K562 (cell line): ENCODE results near the gene IFNGR1. TPM values are rescaled to one million over a fixed set of nuclear protein-coding genes. Genes with fewer than 3 reads are reported as not detected.

Experiments
- ATAC-seq: fragments of 200-7000 bp; cut with Tn5 transposase; 3 replicates; pipeline ENCODE4 v1.9.1; 2020; ENCODE audit warnings: moderate library complexity
- BruUV-seq: library from RNA; stranded (reverse); fragments of 400-500 nt; replicated peaks from 2 replicates; lab custom pipeline; 2021; lab: Mats Ljungman, UMichigan
- CTCF ChIA-PET: fragments of 300-600 bp; formaldehyde crosslinking; extraction: SDS; loops from one replicate; lab custom pipeline; 2021; ENCODE audit warnings: low intra/inter-chr PET ratio; lab: Yijun Ruan, JAX
- POLR2A ChIA-PET: fragments of 300-600, 350-650 bp; sonication (Branson Sonifier 250); formaldehyde crosslinking; extraction: SDS; loops from one replicate; lab custom pipeline; 2021; ENCODE audit warnings: antibody characterized with exemption, inconsistent platforms; lab: Yijun Ruan, JAX
- DNase-seq, 4 experiments: peaks; one replicate each; pipeline versions ENCODE4 v3.0.0 to v3.0.0-alpha.2; 2011 to 2018; ENCODE audit warnings: low spot score in 3 of 4, mixed read lengths in 3 of 4; ENCODE audit errors: extremely low read depth in 1 of 4
- FAIRE-seq: peaks from 2 replicates; lab custom pipeline; 2011; peaks lifted over from hg19 to GRCh38; lab: Jason Lieb, UNC
- H2AFZ ChIP-seq: 2 replicates; pipeline ENCODE4 v1.6.0; 2011; ENCODE audit warnings: low read depth, low read length, control low read depth, inconsistent platforms
- H3K27ac ChIP-seq: fragments of 200-600 bp; 3 replicates; pipeline ENCODE4 v1.8.0; 2011; ENCODE audit warnings: low read depth, mild to moderate bottlenecking, control low read depth, inconsistent platforms, low read length, moderate library complexity, mixed read lengths; ENCODE audit errors: extremely low read depth
- H3K27me3 ChIP-seq, 2 experiments: fragments of 300-600 bp in 1 of 2; 2 replicates in 1 of 2; 3 replicates in 1 of 2; pipeline versions ENCODE4 v1.6.0 to v1.8.0; 2011; ENCODE audit warnings: inconsistent platforms in 2 of 2, low read length in 2 of 2, mild to moderate bottlenecking in 1 of 2, mixed read lengths in 1 of 2, moderate library complexity in 1 of 2; ENCODE audit not compliant: control insufficient read depth in 2 of 2, insufficient read depth in 2 of 2
- H3K36me3 ChIP-seq: fragments of 300-600 bp; 3 replicates; pipeline ENCODE4 v1.8.0; 2011; ENCODE audit warnings: mild to moderate bottlenecking, low read length, inconsistent platforms; ENCODE audit not compliant: control insufficient read depth, insufficient read depth
- H3K4me1 ChIP-seq, 2 experiments: fragments of 200-600 bp in 1 of 2; replicated peaks in 1 of 2; 2 replicates in 1 of 2; 3 replicates in 1 of 2; pipeline versions ENCODE4 v1.5.1 to v1.8.0; 2011; ENCODE audit warnings: inconsistent platforms in 2 of 2, low read length in 2 of 2, mild to moderate bottlenecking in 1 of 2, mixed read lengths in 1 of 2, moderate library complexity in 1 of 2; ENCODE audit not compliant: control insufficient read depth in 2 of 2, insufficient read depth in 2 of 2
- H3K4me2 ChIP-seq: 2 replicates; pipeline ENCODE4 v1.6.1; 2011; ENCODE audit warnings: low read length, control low read depth, inconsistent platforms, mixed read lengths; ENCODE audit not compliant: insufficient read depth
- H3K4me3 ChIP-seq: fragments of 200-600 bp; sonication (generic), shearing (Covaris generic); 2 replicates; pipeline ENCODE4 v1.5.1; 2016; ENCODE audit warnings: control low read depth, inconsistent platforms
- H3K79me2 ChIP-seq: fragments of 200-600 bp; 3 replicates; pipeline ENCODE4 v1.8.0; 2011; ENCODE audit warnings: low read length, inconsistent platforms; ENCODE audit not compliant: control insufficient read depth, insufficient read depth
- H3K9ac ChIP-seq, 2 experiments: 2 replicates each; pipeline versions ENCODE4 v1.6.0 to v1.6.1; 2011; ENCODE audit warnings: low read depth in 2 of 2, low read length in 2 of 2, control low read depth in 1 of 2, inconsistent platforms in 1 of 2, mild to moderate bottlenecking in 1 of 2, mixed read lengths in 1 of 2; ENCODE audit not compliant: insufficient read depth in 1 of 2
- H3K9me1 ChIP-seq: one replicate; pipeline ENCODE4 v1.6.0; 2011; ENCODE audit warnings: inconsistent platforms, mild to moderate bottlenecking, low read length, moderate library complexity; ENCODE audit not compliant: control insufficient read depth, insufficient read depth
- H3K9me3 ChIP-seq: replicated peaks from 2 replicates; pipeline ENCODE4 v1.5.1; 2011; ENCODE audit warnings: low read depth, low read length, inconsistent platforms; ENCODE audit not compliant: control insufficient read depth, insufficient read depth
- H4K20me1 ChIP-seq: replicated peaks from 2 replicates; pipeline ENCODE4 v1.6.1; 2011; ENCODE audit warnings: low read length, inconsistent platforms, mixed read lengths; ENCODE audit not compliant: control insufficient read depth, insufficient read depth
- CBX1 ChIP-seq: sonication (generic); IDR thresholded peaks from 2 replicates; pipeline ENCODE4 v1.6.1; 2016; ENCODE audit warnings: antibody characterized with exemption, low read depth, mild to moderate bottlenecking
- DIDO1 ChIP-seq: fragments of 450-650 bp; IDR thresholded peaks from 2 replicates; pipeline ENCODE4 v1.6.1; 2016; ENCODE audit warnings: low read depth, missing biosample characterization, missing genetic modification characterization
- MECOM ChIP-seq: fragments of 250-450 bp; sonication (Bioruptor Pico); IDR thresholded peaks from 2 replicates; pipeline ENCODE4 v1.8.0; 2022; ENCODE audit warnings: inconsistent platforms
- MYBL2 ChIP-seq, 2 experiments: fragments of 450-650 bp in 1 of 2; sonication (generic) in 1 of 2; formaldehyde crosslinking in 1 of 2; IDR thresholded peaks; 2 replicates each; pipeline versions ENCODE4 v1.6.1 to v1.8.1; 2017 to 2022; ENCODE audit warnings: borderline replicate concordance in 1 of 2, inconsistent platforms in 1 of 2, low read depth in 1 of 2, mild to moderate bottlenecking in 1 of 2, missing genetic modification reagents in 1 of 2, moderate library complexity in 1 of 2
- PHF20 ChIP-seq: fragments of 450-650 bp; IDR thresholded peaks from 2 replicates; pipeline ENCODE4 v1.6.1; 2018; ENCODE audit not compliant: partially characterized antibody
- ZEB2 ChIP-seq: fragments of 450-650 bp; IDR thresholded peaks from 2 replicates; pipeline ENCODE4 v1.6.1; 2016
- ZKSCAN8 ChIP-seq: fragments of 200-800 bp; sonication (Bioruptor generic); IDR thresholded peaks from 2 replicates; pipeline ENCODE4 v1.6.1; 2016; ENCODE audit warnings: missing genetic modification characterization, missing compliant biosample characterization
- ZNF143 ChIP-seq: sonication (generic); formaldehyde crosslinking; IDR thresholded peaks from 2 replicates; pipeline ENCODE4 v1.9.0; 2022; ENCODE audit warnings: mild to moderate bottlenecking, missing genetic modification reagents
- ZNF384 ChIP-seq: IDR thresholded peaks from 2 replicates; pipeline ENCODE4 v1.6.1; 2012; ENCODE audit warnings: low read depth, low read length, improper control_type of control experiment
- ZNF639 ChIP-seq, 2 experiments: fragments of 200-800 bp in 1 of 2; sonication (Bioruptor generic) in 1 of 2; sonication (generic) in 1 of 2; formaldehyde crosslinking in 1 of 2; IDR thresholded peaks in 1 of 2; conservative IDR thresholded peaks in 1 of 2; 2 replicates each; pipeline versions ENCODE4 v1.5.0 to v1.6.1; 2016 to 2020; ENCODE audit warnings: missing compliant biosample characterization in 1 of 2, missing genetic modification characterization in 1 of 2, missing genetic modification reagents in 1 of 2
- WGBS: fragments of 100-300 bp; shearing (Covaris generic); methylation state at CpG from one replicate; pipeline ENCODE4 v1.1.6; 2016; ENCODE audit warnings: low coverage, mixed read lengths; ENCODE audit not compliant: insufficient coverage; ENCODE audit errors: missing lambda C conversion rate; 5-methylcytosine and 5-hydroxymethylcytosine counted together
- in situ Hi-C: fragments of 300-500 bp; cut with MboI; formaldehyde crosslinking; loops from 4 replicates; pipeline ENCODE4 v1.15.0; 2018; ENCODE audit warnings: inconsistent platforms, mixed read lengths
- intact Hi-C: fragments of 100-400 bp; cut with micrococcal nuclease; formaldehyde crosslinking; loops from 2 replicates; pipeline ENCODE4 v1.14.2; 2022
- polyA plus RNA-seq, 8 experiments: library from polyadenylated mRNA; depleted of rRNA in 4 of 8; stranded (reverse) in 5 of 8; unstranded in 3 of 8; fragments of >200 nt; fragmentation: Nextera tagmentation in 2 of 8; fragmentation: Illumina TruSeq in 1 of 8; extraction: Ambion mirVana in 2 of 8; extraction: Trizol in 1 of 8; gene quantifications; 2 replicates each; pipeline versions ENCODE4 v1.2.1 to v1.2.3, GENCODE V29; 2011 to 2014; ENCODE audit warnings: inconsistent platforms in 1 of 8, missing spikeins in 1 of 8
- total RNA-seq, 7 experiments: library from RNA; depleted of rRNA in 6 of 7; stranded (reverse); fragments of >200 nt in 6 of 7; fragmentation: Illumina TruSeq in 2 of 7; extraction: Trizol in 2 of 7; gene quantifications; 2 replicates each; pipeline versions ENCODE4 v1.2.1 to v1.2.3, GENCODE V29; 2011 to 2021; ENCODE audit warnings: low replicate concordance in 1 of 7
- TF ChIP-seq, protein P1 (sequence below): fragments of 150-350 bp; IDR thresholded peaks from 2 replicates; pipeline ENCODE4 v1.6.1; 2014; ENCODE audit warnings: low read depth, mild to moderate bottlenecking, low read length, borderline replicate concordance
- TF ChIP-seq, protein P2 (sequence below): fragments of 450-650 bp; IDR thresholded peaks from 2 replicates; pipeline ENCODE4 v1.6.1; 2016; ENCODE audit warnings: antibody characterized with exemption

The IFNGR1 gene
- total and polyA plus RNA-seq, 9 of the 15 experiments (the other 6 are each of a cell fraction or from before 2014, with no cell fraction given), result 14.7 to 47.0 (median 26.7) TPM

DNA sequence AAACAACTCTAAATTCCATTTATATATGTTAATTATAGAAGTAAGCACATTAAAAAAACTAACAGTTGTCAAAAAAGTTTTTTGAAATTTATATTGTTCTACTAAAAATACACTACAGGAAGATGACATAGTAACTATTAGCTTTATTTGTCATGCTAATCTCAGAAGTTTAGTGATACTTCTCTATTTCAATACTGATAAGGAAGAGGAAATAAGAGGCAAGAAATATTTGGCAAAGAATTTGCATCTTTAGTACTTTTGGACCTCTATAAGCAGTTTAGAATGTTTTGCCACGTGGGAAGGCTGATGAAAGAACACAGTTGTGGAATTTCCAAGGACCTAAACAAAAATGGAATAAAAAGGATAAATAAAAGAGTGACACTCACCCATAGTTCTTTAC, 12.6 kb downstream of the IFNGR1 start:
- peaks cover 19% of the 10 kb centered on the region for H3K79me2 ChIP-seq
- peaks cover 49% of the 10 kb centered on the region; the same call in 2 of the 3 replicates for H3K36me3 ChIP-seq
- ChIA-PET POLR2A (no interaction called here), CTCF (no interaction called here)
- no peak overlapping the region for H3K27ac ChIP-seq
- no peaks in the 10 kb centered on the region for H3K27me3 ChIP-seq
- FAIRE-seq, result no peak
- no peak overlapping the region for H3K9ac ChIP-seq
- no peaks in the 10 kb centered on the region for H4K20me1 ChIP-seq
- DNase-seq, result no peak
- H3K4me3 ChIP-seq, result no peak overlapping the region
- BruUV-seq, result no TSS peak
- ATAC-seq, result no peak
- no peak for TF ChIP-seq DIDO1 (tag)
- TF ChIP-seq, protein P1, sequence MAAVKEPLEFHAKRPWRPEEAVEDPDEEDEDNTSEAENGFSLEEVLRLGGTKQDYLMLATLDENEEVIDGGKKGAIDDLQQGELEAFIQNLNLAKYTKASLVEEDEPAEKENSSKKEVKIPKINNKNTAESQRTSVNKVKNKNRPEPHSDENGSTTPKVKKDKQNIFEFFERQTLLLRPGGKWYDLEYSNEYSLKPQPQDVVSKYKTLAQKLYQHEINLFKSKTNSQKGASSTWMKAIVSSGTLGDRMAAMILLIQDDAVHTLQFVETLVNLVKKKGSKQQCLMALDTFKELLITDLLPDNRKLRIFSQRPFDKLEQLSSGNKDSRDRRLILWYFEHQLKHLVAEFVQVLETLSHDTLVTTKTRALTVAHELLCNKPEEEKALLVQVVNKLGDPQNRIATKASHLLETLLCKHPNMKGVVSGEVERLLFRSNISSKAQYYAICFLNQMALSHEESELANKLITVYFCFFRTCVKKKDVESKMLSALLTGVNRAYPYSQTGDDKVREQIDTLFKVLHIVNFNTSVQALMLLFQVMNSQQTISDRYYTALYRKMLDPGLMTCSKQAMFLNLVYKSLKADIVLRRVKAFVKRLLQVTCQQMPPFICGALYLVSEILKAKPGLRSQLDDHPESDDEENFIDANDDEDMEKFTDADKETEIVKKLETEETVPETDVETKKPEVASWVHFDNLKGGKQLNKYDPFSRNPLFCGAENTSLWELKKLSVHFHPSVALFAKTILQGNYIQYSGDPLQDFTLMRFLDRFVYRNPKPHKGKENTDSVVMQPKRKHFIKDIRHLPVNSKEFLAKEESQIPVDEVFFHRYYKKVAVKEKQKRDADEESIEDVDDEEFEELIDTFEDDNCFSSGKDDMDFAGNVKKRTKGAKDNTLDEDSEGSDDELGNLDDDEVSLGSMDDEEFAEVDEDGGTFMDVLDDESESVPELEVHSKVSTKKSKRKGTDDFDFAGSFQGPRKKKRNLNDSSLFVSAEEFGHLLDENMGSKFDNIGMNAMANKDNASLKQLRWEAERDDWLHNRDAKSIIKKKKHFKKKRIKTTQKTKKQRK, result no peak
- no peak for TF ChIP-seq ZEB2
- TF ChIP-seq CBX1, result no peak
- TF ChIP-seq ZNF384, result no peak
- TF ChIP-seq ZNF143 (CRISPR knock-in tag), result no peak
- no peak for TF ChIP-seq MECOM (CRISPR knock-in tag)
- TF ChIP-seq ZKSCAN8 (CRISPR knock-in tag), result no peak
- TF ChIP-seq ZNF639 (CRISPR knock-in tag; conservative IDR thresholded peaks at IDR 0.05 in 1 of 2, IDR thresholded peaks at IDR 0.05 in 1 of 2), result no peak
- no peak for TF ChIP-seq MYBL2 (IDR thresholded peaks at IDR 0.05; ENCODE audit: low read depth)
- no peak for TF ChIP-seq MYBL2 (CRISPR knock-in tag; IDR thresholded peaks at IDR 0.05; ENCODE audit: borderline replicate concordance)
- TF ChIP-seq PHF20, result no peak
- TF ChIP-seq, protein P2, sequence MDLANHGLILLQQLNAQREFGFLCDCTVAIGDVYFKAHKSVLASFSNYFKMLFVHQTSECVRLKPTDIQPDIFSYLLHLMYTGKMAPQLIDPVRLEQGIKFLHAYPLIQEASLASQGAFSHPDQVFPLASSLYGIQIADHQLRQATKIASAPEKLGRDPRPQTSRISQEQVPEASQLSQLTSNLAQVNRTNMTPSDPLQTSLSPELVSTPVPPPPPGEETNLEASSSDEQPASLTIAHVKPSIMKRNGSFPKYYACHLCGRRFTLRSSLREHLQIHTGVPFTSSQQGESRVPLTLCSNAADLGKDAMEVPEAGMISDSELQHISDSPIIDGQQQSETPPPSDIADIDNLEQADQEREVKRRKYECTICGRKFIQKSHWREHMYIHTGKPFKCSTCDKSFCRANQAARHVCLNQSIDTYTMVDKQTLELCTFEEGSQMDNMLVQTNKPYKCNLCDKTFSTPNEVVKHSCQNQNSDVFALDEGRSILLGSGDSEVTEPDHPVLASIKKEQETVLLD, result no peak
- H3K4me1 ChIP-seq, result no peaks in the 10 kb centered on the region
- in situ Hi-C loops (no loop called here), intact Hi-C loops (no loop called here)
- H3K4me2 ChIP-seq, result no peak overlapping the region
- 35% methylated on average over 1 of the region's 1 CpG for WGBS
- H2AFZ ChIP-seq, result no peak overlapping the region
- no peaks in the 10 kb centered on the region; the same call in 1 of the 2 replicates for H3K9me3 ChIP-seq
- H3K9me1 ChIP-seq, result no peaks in the 10 kb centered on the region
